ENCODE results near the gene HES7.

HES7 gene

DNA sequence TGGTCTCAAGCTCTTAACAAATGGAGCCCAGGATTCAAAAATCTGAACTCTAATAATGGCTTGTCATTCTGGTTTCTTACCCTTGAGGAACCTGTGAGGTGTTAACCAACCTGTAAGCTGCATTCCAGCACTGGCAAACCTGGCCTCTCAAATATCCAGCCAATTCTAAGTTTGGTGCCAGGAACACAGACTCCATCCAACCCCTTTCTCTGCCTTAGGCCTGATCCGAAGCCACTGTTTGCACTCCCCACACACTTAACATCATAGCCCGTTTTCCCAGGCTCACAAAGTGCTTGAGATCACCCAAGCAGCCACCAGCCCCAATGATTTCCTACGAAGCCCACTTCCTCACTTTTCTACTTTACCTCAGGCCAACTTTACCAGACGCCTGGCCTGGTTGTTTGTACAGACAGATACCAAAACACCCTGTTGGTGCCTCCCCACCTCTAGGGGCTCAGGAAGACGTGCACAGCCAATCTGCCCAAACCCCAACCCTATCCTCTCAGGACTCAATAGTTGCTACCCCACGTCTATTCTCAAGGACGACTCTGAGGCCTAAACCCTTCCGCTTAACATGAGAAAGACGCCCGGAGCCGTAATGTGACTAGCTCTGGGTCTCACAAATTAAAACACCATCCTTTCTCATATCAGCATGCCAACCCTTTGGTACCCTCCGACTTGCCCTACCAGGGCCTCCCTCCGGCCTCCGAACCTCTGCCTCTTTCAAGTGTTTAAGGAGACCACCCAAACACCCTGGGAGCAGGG lies 31.5 kb upstream of the HES7 start:
- DNase-seq = no peak

- no peak for DNase-seq
Observed at GRCh38 chr17:8154608-8155155, 30.8 kb upstream of the HES7 start.

- peak; percentile 94 for DNase-seq
Observed at GRCh38 chr17:8153957-8154607, 30.2 kb upstream of the HES7 start.

DNA sequence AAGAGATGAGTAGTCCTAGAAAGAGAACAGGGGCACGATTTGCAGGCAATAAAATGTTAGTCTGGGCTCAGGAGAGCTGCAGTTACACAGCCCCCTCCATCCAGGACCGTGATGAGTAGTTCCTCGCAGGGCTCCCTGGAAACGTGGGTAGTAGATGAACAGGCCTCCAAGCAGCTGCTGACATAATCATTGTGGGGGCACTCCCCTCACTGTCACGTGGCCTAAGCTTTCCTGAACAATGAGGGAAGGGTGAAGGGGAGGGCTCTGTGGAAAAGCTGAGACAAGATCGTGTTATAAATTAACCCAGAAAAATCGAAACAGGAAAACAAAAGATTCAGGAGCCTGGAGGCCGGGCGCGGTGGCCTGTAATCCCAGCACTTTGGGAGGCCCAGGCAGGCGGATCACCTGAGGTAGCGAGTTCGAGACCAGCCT lies 29.6 kb upstream of the HES7 start:
- peak; percentile 74 for DNase-seq

- no peak for DNase-seq
Observed at GRCh38 chr17:8153031-8153451, 29.1 kb upstream of the HES7 start.

GRCh38 chr17:8152112-8152775 lies 28.3 kb upstream of the HES7 start, which contains the start of gene PER1:
TSS of gene PER1 (minus strand) at chr17:8152404. CDS start at chr17:8150706, 1,698 bp downstream.
- peak; percentile 79 for DNase-seq

DNA sequence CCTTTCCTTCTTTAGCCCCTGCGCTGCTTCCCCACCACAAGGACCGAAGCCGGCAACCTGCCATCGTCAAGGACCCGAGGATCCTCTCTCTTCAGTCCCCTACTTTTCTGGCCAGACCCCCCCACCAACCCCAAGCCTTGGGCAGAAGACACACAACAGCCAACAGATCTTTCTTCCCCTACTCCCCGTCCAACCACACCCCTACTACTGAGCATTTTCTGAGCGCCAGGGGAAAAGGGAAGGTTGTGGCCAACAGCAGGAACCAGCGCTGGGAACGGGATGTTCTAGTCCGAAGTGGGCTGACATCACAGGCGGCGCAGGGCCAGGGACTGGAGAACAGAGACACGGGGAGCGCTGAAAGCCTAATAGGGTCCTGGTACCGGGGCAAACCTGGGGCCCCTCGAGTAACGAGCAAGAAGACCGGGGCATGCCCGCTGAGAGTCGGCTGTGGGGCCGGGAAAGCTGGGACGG lies 27.8 kb upstream of the HES7 start:
- peak; percentile 39 for DNase-seq

- DNase-seq = peak; percentile 71
Observed at GRCh38 chr17:8151120-8151640, 27.3 kb upstream of the HES7 start.

DNA sequence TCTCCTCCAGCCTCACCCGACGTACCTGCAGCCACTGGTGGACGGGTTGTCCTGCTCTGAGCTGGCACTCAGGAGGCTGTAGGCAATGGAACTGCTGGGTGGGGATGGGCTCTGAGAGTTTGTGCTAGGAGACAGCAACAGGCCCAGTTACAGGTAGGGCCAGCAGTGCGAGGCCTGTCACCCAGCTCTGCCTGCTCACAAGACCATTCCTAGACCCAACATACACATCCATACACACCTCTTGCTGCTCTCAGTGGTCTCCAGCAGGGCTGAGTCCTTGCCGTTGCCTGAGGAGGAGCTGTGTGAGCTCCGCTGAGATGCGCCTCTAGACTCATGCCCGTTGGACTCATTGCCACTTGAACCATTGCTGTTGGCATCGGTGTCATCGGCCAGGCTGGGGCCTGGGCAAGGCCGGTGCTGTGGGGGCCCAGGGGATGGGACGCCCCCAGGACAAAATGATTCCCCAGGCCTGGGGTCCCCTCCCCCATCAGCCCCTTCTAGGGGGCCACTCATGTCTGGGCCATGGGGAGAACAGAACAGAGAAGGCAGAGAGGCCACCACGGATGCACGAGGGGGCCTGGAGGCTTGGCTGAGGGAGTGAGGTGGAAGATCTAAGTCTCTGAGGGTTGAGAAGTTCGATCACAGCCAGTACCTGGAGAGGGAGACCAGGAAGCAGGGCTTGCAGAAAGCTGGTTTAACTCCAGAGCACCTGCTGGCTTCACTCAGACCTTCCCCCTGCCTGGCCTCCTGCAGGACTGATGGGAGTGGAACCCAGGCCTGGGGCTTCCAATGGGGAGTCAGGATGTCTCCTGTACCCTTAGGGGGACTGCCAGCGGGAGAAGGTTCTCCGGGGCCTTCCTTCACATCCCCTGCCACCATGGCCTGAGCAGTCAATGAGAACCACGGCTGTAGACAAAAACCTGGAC lies 26.6 kb upstream of the HES7 start:
- DNase-seq = no peak

DNA sequence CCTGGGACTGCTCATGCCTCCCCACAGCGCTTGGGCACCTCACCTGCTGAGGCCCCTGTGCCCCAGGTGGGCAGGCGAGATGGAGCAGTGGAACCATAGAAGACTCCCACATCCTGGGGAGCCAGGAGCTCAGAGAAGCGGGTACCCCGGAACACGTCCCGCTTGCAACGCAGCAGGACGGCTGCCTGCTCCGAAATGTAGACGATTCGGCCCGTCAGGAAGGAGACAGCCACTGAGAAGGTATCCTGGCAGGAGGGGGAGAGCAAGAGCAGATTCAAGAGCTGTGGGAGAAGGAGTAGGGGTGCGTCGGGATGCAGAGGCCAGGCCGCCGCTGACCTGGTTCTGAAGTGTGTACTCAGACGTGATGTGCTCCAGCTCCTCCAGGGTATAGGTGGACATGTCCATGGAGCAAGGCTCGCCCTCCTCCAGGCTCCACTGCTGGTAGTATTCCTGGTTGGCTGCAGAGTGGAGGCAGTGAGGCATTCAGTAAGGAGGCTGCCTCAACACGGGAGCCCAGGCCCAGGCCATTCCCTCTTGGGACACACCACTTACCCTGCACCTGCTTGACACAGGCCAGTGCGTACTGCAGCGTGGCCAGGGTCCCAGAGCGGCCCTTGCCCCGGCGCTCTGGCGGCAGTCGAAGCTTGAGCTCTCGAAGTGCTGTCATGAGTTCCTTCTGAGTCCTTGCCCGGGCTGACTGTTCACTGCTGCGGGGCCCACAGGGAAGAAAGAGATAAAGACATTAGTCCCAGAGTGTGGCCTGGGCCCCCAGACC lies 25.7 kb upstream of the HES7 start:
- no peak for DNase-seq

DNA sequence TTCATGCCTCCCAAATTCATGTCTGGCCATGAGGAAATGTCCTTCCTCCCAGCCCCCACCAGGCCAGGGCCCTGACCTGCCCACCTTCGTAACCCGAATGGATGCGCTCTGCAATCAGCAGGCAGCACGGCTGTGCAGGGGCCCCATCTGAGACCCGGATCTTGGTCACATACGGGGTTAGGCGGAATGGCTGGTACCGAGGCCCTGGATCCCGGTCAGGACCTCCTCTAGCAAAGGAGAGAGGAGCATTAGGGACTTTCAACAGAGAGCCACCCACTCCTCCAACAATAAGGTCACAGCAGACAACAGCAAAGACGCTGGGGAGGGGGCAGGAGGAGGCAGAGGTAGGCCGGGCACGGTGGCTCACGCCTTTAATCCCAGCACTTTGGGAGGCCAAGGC lies 24.7 kb upstream of the HES7 start:
- no peak for DNase-seq

DNA sequence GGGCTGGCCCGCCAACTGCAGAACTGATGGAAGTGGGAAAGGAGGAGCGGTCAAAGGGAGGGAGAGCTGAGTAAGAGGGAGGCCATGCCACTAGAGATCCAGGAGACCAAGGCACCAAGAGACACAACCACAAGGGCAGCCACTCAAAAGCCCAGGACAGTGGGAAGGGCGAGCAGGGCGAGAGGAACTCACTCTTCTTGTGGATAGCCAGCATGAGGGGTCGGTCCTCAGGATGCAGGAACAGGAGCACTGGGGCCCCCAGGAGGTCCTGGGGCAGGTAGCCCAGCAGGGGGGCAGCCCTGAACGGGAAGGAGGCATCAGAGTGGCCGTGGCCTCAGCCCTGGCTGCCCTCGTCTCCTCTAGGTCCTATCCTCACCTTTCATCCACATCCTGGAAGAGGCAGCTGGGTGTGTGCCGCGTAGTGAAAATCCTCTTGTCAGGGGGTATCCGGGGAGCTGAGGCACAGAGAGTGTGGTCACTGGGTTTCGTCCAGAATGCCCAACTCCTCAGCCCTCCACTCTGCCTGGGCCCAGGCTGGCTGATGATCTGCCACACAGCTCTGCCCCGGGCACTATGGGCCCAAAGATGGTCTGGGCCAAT lies 24.0 kb upstream of the HES7 start:
- no peak for DNase-seq

GRCh38 chr17:8147141-8147804 lies 23.4 kb upstream of the HES7 start:
- no peak for DNase-seq

- no peak for DNase-seq
Observed at GRCh38 chr17:8146381-8147140, 22.7 kb upstream of the HES7 start.

GRCh38 chr17:8145811-8146210 lies 21.9 kb upstream of the HES7 start:
- no peak for DNase-seq

DNA sequence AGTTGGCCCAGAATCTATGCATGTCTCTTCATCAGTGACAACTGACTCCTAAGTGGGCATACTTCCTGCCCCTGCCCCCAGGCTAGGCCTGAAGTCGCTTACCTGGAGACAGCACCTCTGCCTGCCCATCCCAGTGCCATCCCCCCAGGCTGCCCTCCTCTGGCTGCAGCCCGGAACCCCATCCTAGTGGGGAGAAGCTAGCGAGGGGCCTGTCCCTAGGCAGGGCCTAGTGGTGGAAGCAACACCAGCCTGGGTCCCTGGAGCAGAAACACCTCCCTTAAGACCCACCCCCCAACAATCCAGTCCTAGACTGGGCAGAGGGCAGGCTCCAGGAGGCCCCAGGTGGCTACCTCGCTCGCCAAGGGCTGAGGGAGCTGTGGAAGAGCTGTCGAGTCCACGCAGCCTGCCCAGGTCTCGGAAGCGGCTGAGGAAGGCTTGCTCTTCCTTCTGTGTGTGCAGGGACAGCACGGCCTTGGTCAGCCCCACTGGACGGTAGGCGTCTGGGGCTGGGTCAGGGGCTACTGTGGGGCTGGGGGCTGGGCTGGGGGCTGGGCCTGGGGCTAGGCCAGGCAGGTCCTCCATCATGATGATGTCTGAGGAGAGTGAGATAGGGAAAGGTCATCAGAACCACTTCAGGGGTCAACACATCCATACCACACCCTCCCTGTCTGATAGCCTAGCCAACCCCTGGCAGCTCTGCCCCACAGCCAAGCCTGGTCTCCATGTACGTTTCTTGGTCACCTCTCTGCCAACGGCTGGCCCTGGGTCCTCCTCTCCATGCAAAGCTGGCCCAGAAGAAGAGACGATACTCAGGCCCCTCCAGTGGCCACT lies 20.7 kb upstream of the HES7 start:
- DNase-seq = no peak

DNA sequence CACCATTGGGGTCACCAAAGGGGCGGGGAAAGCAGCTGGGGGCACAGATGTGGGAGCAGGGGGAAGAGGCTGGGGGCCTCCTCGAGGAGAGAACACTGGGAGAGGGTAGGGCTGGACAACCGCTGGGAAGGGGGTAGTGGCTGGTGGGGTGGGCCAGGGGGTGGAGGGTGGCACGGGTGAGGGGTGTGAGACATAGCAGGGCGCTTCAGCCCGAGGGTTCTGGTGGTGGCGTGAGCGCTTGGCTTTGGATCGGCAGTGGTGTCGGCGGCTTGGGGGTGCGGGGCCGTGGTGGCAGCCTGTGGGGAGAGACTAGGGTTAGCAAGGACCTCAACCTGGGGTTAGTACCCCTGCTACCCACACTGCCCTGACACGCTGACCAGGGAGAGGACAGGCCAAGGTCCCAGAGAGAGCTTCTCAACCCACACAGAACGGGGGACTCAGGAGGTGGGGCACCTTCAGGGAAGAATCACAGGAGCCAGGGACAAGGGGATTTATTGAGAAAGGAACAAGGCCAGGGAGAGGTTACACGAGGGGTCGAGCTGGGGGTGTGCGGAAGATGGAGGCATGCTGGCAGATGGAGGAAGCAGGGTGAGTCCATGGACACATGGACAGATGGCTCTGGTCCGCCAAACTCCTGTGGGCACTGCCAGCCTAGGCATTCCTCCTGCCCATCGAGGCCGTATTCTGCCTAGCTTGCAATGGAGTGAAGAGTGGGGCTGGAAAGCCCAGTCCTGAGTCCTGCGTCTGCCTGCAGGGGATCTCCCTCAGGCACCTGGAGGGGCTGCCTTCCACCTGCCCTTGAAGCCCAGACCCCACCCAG lies 19.9 kb upstream of the HES7 start:
- no peak for DNase-seq
